ENCODE results near the gene PRKN.

GRCh38 chr6:161356167-161356854 lies 1371.3 kb downstream of the PRKN start:
- TF ChIP-seq ZNF79 (CRISPR knock-in tag; IDR thresholded peaks at IDR 0.05; ENCODE audit: low read depth) (no peak), L3MBTL2 (IDR thresholded peaks at IDR 0.05) (no peak), USF1 (CRISPR knock-in tag; IDR thresholded peaks at IDR 0.05) (no peak), EZH2 (IDR thresholded peaks at IDR 0.05; ENCODE audit: borderline replicate concordance, low read depth, low read length) (no peak), POLR2A (conservative IDR thresholded peaks at IDR 0.05) (no peak), TRIM24 (IDR thresholded peaks at IDR 0.05) (no peak), CBX5 (IDR thresholded peaks at IDR 0.05; ENCODE audit: borderline replicate concordance, low read depth) (no peak), TAF1 (IDR thresholded peaks at IDR 0.05; ENCODE audit: control insufficient read depth, extremely low read depth, insufficient read depth, low read length, severe bottlenecking) (no peak), CBX3 (IDR thresholded peaks at IDR 0.05; ENCODE audit: borderline replicate concordance in 1 of 2, low read length in 2 of 2) (no peak)
- TF ChIP-seq, protein P1, sequence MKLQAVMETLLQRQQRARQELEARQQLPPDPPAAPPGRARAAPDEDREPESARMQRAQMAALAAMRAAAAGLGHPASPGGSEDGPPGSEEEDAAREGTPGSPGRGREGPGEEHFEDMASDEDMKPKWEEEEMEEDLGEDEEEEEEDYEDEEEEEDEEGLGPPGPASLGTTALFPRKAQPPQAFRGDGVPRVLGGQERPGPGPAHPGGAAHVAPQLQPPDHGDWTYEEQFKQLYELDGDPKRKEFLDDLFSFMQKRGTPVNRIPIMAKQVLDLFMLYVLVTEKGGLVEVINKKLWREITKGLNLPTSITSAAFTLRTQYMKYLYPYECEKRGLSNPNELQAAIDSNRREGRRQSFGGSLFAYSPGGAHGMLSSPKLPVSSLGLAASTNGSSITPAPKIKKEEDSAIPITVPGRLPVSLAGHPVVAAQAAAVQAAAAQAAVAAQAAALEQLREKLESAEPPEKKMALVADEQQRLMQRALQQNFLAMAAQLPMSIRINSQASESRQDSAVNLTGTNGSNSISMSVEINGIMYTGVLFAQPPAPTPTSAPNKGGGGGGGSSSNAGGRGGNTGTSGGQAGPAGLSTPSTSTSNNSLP (IDR thresholded peaks at IDR 0.05; ENCODE audit: borderline replicate concordance, low read depth, low read length): no peak
- TF ChIP-seq, protein P2, sequence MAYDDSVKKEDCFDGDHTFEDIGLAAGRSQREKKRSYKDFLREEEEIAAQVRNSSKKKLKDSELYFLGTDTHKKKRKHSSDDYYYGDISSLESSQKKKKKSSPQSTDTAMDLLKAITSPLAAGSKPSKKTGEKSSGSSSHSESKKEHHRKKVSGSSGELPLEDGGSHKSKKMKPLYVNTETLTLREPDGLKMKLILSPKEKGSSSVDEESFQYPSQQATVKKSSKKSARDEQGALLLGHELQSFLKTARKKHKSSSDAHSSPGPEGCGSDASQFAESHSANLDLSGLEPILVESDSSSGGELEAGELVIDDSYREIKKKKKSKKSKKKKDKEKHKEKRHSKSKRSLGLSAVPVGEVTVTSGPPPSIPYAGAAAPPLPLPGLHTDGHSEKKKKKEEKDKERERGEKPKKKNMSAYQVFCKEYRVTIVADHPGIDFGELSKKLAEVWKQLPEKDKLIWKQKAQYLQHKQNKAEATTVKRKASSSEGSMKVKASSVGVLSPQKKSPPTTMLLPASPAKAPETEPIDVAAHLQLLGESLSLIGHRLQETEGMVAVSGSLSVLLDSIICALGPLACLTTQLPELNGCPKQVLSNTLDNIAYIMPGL (CRISPR knock-in tag; IDR thresholded peaks at IDR 0.05): no peak
